ENCODE measurements around the gene HSPB1. TPM values are rescaled to one million over a fixed set of nuclear protein-coding genes. Genes with fewer than 3 reads are reported as not detected.

HSPB1 gene
- total and polyA plus RNA-seq, 2 of the 13 experiments (the other 11 are each of a cell fraction or from before 2014, with no cell fraction given): 21.0 to 38.6 TPM

GRCh38 chr7:76291351-76292212 is 10.9 kb upstream of the HSPB1 start (continued):
- TF ChIP-seq ZBTB8A (CRISPR knock-in tag; IDR thresholded peaks at IDR 0.05; ENCODE audit: borderline replicate concordance, low read depth) (no peak), MBNL3 (CRISPR knock-in tag; conservative IDR thresholded peaks at IDR 0.05) (no peak), ARNT2 (CRISPR knock-in tag; IDR thresholded peaks at IDR 0.05; ENCODE audit: low read depth) (peak; percentile 76), ZNF552 (CRISPR knock-in tag; IDR thresholded peaks at IDR 0.05; ENCODE audit: borderline replicate concordance) (no peak), FOXJ3 (CRISPR knock-in tag; IDR thresholded peaks at IDR 0.05; ENCODE audit: borderline replicate concordance) (no peak), HOXA7 (CRISPR knock-in tag; IDR thresholded peaks at IDR 0.05) (no peak), JUND (CRISPR knock-in tag; IDR thresholded peaks at IDR 0.05) (peak; percentile 82; the same call in 1 of the 2 replicates), ZSCAN29 (CRISPR knock-in tag; conservative IDR thresholded peaks at IDR 0.05) (no peak), TOPORS (CRISPR knock-in tag; IDR thresholded peaks at IDR 0.05) (no peak), PRDM15 (CRISPR knock-in tag; IDR thresholded peaks at IDR 0.05) (peak; percentile 87; the same call in 1 of the 2 replicates), ZBTB38 (CRISPR knock-in tag; IDR thresholded peaks at IDR 0.05) (no peak), DRAP1 (CRISPR knock-in tag; IDR thresholded peaks at IDR 0.05) (peak; percentile 34; the same call in 1 of the 2 replicates), ZNF616 (CRISPR knock-in tag; IDR thresholded peaks at IDR 0.05; ENCODE audit: low read depth) (no peak), FOXC1 (CRISPR knock-in tag; IDR thresholded peaks at IDR 0.05; ENCODE audit: borderline replicate concordance) (peak; percentile 41; the same call in 1 of the 2 replicates), ZNF510 (CRISPR knock-in tag; IDR thresholded peaks at IDR 0.05; ENCODE audit: low read depth) (no peak), PBX3 (CRISPR knock-in tag; IDR thresholded peaks at IDR 0.05; ENCODE audit: borderline replicate concordance) (no peak), ZNF724P (CRISPR knock-in tag; IDR thresholded peaks at IDR 0.05; ENCODE audit: borderline replicate concordance) (no peak), ZFP91 (CRISPR knock-in tag; IDR thresholded peaks at IDR 0.05; ENCODE audit: borderline replicate concordance) (peak; percentile 61; the same call in 1 of the 2 replicates)
- TF ChIP-seq, protein P1, sequence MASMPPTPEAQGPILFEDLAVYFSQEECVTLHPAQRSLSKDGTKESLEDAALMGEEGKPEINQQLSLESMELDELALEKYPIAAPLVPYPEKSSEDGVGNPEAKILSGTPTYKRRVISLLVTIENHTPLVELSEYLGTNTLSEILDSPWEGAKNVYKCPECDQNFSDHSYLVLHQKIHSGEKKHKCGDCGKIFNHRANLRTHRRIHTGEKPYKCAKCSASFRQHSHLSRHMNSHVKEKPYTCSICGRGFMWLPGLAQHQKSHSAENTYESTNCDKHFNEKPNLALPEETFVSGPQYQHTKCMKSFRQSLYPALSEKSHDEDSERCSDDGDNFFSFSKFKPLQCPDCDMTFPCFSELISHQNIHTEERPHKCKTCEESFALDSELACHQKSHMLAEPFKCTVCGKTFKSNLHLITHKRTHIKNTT (CRISPR knock-in tag; IDR thresholded peaks at IDR 0.05): no peak
- TF ChIP-seq, protein P2, sequence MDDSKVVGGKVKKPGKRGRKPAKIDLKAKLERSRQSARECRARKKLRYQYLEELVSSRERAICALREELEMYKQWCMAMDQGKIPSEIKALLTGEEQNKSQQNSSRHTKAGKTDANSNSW (CRISPR knock-in tag; IDR thresholded peaks at IDR 0.05; ENCODE audit: borderline replicate concordance): no peak

All from HepG2 (cell line).